Stomach (tissue), 4 donors: ENCODE results near the gene MYCBPAP.

Source experiments
- CTCF ChIP-seq, 7 experiments: fragments of 450-650 bp in 4 of 7; fragments of 200-600 bp in 3 of 7; sonication (generic) in 3 of 7; IDR thresholded peaks; one replicate each; pipeline ENCODE4 v1.5.1; 2016 to 2019; ENCODE audit warnings: antibody characterized with exemption in 7 of 7, control low read depth in 2 of 7, mild to moderate bottlenecking in 1 of 7
- POLR2A ChIP-seq, 4 donors: fragments of 450-650 bp; IDR thresholded peaks; one replicate each; pipeline ENCODE4 v1.6.1; 2016; ENCODE audit warnings: antibody characterized with exemption in 4 of 4, control low read depth in 2 of 4, mild to moderate bottlenecking in 1 of 4, moderate library complexity in 1 of 4
- POLR2AphosphoS5 ChIP-seq, 3 donors: sonication (generic); formaldehyde crosslinking; IDR thresholded peaks; one replicate each; pipeline ENCODE4 v1.6.1; 2016; ENCODE audit warnings: antibody characterized with exemption in 3 of 3

GRCh38 chr17:50488880-50489279 lies 19.4 kb upstream of the MYCBPAP start:
- TF ChIP-seq CTCF (IDR thresholded peaks at IDR 0.05) = no peak
- TF ChIP-seq POLR2A (IDR thresholded peaks at IDR 0.05) = no peak
- TF ChIP-seq POLR2AphosphoS5 (IDR thresholded peaks at IDR 0.05) = no peak
